ENCODE results near the gene NDUFB6.

DNA sequence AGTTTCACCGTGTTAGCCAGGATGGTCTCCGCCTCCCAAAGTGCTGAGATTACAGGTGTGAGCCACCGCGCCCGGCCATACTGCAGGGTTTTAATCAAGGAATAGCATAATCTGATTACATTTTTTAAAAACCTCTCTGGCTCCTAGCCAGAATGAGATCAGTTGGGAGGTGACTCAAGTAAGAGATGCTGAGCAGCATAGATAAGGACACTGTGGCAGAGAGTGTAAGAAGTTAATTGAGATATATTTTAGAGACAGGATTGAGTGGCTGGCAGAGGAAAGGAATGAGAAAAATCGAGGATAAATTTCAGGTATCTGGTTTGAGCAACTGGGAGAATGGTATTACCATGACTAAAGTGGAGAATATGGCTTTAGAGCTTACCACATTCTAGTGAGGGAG lies 39.6 kb downstream of the NDUFB6 start:
- TF ChIP-seq, protein P1, sequence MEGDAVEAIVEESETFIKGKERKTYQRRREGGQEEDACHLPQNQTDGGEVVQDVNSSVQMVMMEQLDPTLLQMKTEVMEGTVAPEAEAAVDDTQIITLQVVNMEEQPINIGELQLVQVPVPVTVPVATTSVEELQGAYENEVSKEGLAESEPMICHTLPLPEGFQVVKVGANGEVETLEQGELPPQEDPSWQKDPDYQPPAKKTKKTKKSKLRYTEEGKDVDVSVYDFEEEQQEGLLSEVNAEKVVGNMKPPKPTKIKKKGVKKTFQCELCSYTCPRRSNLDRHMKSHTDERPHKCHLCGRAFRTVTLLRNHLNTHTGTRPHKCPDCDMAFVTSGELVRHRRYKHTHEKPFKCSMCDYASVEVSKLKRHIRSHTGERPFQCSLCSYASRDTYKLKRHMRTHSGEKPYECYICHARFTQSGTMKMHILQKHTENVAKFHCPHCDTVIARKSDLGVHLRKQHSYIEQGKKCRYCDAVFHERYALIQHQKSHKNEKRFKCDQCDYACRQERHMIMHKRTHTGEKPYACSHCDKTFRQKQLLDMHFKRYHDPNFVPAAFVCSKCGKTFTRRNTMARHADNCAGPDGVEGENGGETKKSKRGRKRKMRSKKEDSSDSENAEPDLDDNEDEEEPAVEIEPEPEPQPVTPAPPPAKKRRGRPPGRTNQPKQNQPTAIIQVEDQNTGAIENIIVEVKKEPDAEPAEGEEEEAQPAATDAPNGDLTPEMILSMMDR (conservative IDR thresholded peaks at IDR 0.05; ENCODE audit: low read depth, low read length): no peak
- no peak for TF ChIP-seq CEBPB (IDR thresholded peaks at IDR 0.05; ENCODE audit: low read depth, low read length)
- TF ChIP-seq SMC3 (IDR thresholded peaks at IDR 0.05; ENCODE audit: low read depth, low read length): no peak
- no peak for TF ChIP-seq POLR2A (IDR thresholded peaks at IDR 0.05; ENCODE audit: low read depth, low read length)
- TF ChIP-seq RFX5 (IDR thresholded peaks at IDR 0.05; ENCODE audit: low read depth, low read length): no peak
- no peak for TF ChIP-seq RCOR1 (IDR thresholded peaks at IDR 0.05; ENCODE audit: insufficient replicate concordance, low read length)
- no peak for TF ChIP-seq MXI1 (IDR thresholded peaks at IDR 0.05; ENCODE audit: borderline replicate concordance, low read depth, low read length)
- TF ChIP-seq MAFK (IDR thresholded peaks at IDR 0.05; ENCODE audit: low read depth, low read length): no peak
- no peak for TF ChIP-seq MAZ (IDR thresholded peaks at IDR 0.05; ENCODE audit: borderline replicate concordance, low read depth, low read length)

Data from IMR-90 (cell line).